GM19452 (cell line): Measurements from ENCODE around the gene CCDC201.
"Not testable (repeated sequence)": the region's sequence is repeated elsewhere in the genome, so short reads cannot be mapped to it uniquely, and the experiment has no call there.

Source experiments
- ATAC-seq: cut with Tn5 transposase; IDR thresholded peaks from one replicate; pipeline ENCODE4 v1.9.1; 2021; ENCODE audit not compliant: unreplicated experiment

CCDC201 gene

DNA sequence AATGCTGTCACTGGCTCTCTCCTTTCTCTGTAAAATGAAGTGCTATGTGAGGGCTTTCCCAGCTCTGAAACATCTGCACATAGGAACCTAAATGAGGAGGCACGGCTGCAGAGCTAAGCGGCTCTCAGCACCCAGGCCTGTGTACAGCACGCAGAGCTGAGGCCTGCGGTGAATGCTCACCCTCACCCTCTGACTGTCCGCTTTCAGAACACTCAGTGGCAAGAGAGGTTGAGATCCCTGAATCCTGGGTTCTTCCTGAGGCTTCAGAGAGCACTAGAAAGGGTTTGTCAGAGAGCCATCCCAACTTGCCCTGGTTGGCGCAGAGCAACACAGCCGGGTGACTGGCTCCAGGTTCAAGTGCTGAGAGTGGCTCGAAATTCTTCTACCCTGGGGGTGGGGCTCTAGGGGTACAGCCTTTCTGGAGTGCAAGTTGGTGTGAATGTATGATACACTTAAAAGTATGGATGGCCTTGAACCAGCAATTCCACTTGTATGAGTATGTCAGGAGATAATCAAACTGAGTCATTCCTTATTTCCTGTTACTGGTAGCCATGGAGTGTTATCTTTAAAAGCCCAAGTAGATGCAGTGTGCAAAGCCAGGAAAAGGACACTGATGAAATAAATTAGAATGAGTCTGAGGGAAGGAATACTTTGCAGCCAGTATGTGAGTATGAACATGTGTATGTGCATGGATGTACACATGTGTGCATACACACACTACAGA lies 1.7 kb upstream of the CCDC201 start:
- no peak for ATAC-seq

DNA sequence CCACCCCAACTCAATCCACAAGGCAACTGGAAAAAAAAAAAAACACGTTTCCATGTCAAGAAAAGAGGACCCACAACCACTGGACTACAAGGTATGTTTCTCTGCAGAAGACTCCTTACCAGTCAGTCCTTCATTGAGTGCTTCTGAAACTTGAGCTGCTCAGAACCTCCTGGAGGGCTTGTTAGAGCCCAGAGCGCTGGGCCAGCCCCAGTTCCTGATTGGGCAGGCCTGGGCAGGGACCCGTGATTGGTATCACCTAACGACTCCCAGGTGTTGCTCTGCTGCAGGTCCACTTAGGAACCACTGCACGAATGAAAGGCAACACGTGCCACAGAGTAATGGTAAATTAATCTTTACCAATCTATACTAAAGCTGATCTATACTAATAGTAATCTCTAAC lies 473 bp upstream of the CCDC201 start:
- ATAC-seq = no peak

DNA sequence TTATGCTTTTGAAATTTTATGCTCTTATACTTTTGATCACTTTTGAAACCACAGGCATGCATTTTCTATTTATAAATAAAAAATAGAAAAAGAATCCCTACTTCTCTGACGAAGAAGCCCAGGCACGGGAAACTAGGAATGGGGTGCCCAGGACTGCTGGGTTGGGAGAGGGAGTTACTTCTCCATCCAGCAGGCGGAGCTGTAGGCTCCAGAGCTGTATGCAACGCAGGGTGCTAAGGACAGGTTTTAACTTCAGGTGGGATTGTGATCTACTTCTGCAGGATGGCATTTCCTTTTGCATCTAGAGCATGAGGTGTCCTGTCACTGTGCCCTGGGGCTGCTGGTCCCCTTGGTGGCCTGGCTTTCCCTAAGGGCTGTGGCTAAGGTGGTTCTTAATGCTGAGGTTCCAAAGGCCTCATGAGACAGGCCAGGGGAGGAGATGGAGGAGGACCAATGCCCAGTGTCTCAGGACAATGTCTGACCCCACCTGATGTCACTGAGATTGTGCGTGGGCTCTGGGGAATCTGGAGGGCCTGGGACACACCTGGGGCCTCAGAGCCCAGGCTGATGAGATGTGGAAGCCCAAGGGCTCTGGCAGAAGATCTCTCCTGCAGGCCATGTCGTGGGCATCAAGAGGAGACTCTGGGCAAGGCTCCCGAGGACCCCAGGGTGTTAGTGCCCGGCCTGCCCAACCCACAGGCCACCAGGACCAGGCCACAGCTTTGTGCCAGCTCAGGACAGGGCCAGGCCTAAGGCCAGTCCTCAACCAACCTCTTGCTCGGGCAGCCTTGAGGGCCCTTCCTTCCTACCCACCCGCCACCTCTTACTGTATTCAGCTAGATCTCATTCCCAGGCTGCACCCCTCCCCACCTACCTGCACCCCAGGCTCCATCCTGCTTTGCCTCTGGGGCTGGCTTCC lies 507 bp downstream of the CCDC201 start:
- ATAC-seq = no peak

DNA sequence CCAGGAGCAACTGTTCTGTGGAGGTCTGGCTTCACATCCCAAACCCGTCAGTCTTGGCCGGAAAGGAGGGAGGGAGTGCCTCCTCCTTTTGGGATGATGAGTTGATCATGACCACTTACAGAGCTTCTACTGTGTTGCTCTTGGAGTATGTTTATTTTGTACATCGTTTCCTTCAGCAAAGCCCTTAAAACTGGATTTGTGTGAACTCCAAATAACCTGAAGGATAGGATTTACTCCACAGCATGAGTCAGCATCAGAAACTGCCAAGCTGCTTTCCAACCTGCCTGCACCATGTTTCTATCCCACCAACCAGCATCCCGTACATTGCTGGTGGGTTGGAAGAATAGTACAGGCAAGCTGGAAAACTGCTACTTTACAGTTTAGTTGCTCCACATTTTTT lies 3.5 kb downstream of the CCDC201 start:
- ATAC-seq = no peak

DNA sequence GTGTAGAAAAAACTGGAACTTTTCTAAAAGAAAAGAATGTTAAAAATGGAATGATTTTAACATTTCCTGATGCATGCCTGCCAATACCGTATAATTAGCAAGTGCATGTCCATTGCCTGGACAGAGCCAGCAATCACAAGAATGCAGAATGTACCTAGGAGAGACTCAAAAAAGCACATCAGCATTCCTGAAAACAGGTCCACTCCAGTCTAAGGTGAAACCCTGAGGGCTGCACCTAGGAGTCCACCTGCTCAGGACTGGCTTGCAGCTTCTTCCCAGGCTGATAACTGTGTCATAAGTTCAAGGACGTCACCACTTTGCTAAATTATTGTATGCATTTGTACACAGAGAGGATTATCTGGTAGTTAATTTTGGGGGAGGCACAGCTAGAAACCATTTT lies 5.4 kb downstream of the CCDC201 start:
- no peak for ATAC-seq

DNA sequence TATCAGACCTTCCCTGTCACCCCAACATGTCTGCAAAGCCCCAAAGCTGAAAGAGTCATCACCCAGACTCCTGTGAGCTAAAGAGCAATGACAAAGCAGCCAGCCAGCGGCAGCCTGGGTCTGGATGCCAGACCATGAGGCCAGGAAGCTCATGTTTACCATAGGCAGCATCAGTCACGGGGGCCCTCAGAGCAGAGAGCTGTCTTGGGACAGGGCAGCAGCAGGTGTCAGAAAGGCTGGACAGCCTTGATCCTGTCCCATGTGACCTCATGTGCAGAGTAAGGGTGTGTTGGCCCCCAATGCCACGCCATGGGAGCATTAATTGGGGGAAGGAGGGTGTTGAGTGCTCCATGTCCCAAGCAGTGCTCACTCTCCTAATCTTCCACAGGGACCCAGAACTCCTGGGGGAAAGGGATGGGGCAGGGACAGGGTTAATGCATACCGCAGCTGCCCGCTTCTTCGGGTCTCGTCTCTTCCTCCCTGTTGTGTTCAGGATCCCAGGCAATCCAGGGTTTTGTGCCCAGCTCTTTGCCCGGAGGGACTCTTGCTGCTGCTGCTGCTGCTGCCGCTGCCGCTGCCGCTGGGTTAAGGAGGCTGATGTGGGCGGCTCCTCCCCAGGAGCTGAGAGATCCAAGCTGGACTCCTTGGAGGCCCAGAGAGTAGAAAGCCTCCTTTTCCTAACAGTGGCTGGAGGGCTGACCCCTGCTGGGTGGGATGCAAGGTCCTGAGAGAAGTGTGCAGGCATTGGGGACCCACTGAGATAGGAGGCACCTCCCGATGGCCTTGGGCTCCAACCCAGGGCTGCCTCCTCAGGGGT lies 7.1 kb downstream of the CCDC201 start:
- no peak for ATAC-seq

DNA sequence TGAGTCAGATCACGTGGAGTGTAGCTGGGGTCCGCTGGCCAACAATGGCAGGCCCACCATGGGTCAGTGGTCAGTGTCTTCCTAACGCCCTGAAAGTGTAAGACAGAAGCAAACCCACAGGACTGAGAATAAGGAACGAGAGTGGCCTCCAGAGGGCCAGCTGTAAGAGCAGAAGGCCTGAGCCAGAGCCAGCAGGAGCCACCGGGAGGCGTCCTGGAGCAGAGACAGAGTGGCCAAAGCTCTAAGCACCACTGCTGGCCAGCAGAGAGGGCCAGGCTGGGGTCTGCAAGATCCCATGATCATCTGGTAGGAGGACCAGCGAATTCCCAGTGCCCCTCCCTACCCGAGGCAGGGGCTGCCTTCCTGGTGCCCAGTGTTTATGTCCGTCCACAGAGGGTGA lies 9.2 kb downstream of the CCDC201 start:
- no peak for ATAC-seq

DNA sequence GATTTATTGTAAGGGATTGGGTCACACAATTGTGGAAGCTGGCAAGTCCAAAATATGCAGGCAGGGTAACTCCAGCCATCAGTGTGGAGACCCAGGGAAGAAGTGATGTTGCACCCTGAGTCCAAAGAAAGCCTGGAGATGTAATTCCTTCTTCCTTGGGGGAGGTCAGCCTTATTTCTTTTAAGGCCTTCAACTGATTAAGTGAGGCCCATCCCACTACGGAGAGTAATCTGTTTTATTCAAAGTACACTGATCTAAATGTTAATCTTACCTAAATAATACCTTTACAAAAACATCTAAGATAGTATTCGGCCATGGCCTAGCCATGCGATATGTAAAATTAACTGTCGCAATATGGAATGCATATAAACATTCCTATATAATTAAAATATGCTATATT lies 16.0 kb downstream of the CCDC201 start:
- not testable (repeated sequence) for ATAC-seq

DNA sequence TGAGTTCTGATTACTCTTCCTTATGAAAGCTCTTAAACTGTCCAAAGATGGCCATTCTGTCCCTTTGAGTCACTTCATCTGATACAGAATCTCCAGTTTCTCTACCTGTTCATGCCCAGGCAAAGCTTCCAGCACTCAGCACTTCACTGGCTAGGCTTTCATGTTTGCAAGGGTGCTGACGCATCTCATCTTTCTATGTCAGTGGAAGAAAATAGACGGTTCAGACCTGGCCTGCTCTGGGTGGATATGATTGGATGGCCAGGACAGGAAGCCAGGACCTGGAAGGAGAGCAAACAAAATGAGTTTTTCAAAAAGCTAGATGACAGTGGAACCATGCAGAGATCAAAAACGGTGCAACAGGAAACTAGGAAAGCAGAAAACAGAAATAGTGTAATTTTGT lies 17.2 kb downstream of the CCDC201 start:
- ATAC-seq = not testable (repeated sequence)

DNA sequence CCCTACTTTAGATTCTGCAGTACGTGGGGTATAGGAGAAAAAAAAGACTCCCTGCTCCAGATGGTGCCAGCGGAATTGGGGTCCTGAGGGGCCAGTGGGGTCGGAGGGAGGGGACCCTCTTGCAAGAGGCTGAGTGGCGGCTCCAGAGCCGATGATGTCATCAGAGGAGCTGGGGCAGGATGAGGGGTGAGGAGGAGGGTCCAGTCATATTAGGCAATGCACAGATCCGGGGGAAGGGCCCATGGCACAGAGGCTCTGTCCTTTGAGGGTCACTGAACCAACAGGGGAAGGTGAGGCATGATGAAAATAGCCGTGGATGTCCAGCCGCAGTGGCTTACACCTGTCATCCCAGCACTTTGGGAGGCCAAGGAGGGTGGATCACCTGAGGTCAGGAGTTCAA lies 19.4 kb downstream of the CCDC201 start:
- not testable (repeated sequence) for ATAC-seq

DNA sequence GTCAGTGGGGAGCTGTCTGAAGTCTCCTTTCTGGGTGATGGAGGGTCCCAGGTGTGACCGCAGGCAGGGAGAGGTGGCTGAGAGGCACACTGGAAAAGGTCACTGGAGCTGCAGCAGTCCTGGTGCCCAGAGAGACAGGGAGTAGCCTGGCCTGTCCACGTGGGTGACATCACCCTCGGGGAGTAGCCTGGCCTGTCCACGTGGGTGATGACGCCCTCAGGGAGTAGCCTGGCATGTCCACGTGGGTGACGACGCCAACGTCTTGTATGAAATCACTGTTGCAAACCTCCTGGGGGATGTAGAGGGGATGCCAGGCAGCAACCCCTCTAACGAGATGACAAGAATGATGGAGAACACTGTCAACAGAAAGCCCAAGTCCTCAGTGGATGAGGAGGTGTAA lies 19.9 kb downstream of the CCDC201 start:
- not testable (repeated sequence) for ATAC-seq

DNA sequence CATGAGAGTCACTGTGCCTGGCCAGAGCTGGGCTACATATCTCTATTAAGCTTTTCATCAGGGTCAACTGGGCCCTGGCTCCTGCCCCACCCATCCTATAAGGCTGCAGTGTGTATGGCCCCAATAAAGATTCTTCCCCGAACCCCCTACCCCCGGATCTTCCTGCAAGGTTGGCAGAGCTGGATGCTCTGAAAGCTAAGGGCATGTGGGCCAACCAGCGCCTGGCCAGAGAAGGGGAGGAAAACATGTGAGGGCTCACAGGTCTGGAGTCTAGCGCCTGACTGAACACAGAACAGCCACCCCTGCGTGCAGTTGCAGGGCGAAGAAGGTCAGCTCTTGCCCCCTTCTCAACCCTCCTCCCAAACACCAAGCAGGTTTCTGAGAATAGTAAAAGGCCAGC lies 24.1 kb downstream of the CCDC201 start:
- ATAC-seq = not testable (repeated sequence)

DNA sequence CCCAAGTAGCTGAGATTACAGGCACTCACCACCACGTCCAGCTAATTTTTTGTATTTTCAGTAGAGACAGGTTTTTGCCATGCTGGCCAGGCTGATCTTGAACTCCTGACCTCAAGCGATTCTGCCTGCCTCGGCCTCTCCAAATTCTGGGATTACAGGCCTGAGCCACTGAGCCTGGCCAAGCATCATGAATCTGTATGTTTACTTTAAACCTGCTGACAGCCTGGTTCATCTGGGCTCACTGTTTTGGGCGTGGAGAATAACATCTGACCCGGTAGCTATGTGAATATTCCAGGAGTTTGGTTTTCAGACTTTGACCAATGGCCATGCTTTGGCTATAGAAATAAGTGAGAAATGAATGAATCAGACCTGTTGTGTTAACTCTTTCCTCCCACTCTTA lies 26.3 kb downstream of the CCDC201 start:
- not testable (repeated sequence) for ATAC-seq

DNA sequence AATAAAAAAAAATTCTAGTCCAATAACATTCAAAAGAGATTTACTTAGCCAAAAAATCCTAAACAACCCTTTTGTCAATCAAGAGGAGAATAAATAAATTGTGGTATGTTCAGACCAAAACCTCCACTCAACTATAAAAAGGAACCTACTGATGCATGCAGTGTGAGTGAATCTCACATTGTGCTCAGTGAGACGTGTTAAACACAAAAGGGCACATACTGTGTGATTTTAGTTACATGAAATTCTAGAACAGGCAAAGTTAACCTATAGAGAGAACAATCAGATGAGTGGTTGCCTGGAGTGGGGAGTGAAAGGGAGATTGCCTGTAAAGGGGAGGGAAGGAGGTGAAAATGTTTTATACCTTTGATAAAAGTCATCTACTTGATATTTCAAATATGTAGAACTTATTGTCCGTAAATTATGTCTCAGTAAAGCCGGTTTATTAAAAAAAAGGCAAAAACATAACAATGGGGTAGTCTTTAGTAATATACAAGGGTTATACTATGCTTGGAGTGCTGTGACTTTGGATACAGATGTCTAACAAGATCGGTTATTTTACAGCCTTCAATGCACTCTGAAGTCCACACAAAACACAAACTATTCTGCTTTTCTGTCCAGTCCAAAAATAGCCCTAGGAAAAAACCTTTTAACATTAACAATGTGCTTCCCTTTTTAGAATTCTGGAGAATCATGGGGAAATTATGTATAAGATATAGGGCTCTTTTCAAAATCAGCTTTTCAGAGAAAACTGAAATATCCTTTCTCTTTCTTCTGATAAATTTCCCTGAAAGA lies 30.8 kb downstream of the CCDC201 start:
- not testable (repeated sequence) for ATAC-seq

DNA sequence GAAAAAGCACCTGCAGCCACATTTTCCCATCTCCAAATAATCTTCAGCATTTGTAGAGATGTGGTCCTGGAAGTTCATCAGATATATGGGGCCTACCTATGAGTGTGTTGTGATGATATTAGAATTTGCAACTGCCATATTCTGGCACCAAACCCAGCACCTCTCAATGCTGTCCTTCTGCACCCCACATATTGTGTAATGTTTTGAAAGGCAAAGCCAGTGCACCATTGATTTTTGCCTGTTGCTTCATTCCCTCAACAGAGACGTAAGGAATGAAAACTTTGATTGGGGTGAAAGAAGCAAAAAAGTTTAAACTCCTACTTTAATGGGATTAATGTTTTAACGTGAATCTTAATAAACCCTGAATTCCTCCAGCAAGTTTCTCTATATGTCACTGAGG lies 34.0 kb downstream of the CCDC201 start:
- not testable (repeated sequence) for ATAC-seq

DNA sequence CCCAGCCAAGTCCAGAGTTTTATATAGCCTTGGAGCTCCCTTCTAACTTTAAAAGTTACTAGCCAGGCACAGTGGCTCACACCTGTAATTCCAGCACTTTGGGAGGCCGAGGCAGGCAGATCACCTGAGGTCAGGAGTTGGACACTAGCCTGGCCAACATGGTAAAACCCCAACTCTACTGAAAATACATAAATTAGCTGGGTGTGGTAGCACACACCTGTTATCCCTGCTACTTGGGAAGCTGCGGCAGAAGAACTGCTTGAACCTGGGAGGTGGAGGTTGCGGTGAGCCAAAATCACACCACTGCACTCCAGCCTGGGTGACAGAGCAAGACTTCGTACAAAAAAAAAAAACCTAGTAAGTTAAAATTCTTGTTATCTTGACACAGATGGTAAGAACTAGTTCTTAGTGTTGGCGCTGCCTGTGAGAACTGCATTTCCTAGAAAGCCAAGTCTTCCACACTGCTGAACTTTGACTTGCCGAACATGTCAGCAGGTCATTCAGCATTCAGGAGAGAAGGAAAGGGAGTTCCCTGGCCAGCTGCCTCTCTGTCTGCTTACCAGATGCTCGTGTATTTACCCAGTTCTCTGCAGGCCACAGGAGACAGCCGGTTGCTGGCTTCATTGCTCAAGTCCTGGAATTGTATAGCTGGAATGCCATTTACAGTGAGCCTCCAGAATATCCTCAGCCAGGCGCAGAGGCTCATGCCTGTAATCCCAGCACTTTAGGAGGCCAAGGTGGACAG lies 40.3 kb downstream of the CCDC201 start:
- not testable (repeated sequence) for ATAC-seq

DNA sequence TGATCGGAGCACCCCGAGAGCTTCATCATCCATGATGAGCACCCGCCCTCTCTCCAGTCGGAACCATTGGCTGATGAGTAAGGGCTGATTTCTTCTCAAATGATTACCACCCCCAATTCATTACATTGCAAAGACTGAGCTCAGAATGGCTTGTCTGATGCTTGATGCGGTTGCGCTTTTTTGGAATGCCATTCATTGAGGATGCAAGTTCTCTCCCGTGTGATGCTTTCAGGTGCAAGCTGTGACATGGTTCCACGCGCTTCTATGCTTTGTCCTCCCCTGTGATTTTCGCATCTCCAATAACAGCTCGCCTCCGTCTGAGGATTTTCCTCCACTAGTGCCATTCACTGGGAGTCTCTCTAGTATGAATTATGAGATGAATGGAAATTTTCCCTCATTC lies 43.0 kb downstream of the CCDC201 start:
- not testable (repeated sequence) for ATAC-seq

DNA sequence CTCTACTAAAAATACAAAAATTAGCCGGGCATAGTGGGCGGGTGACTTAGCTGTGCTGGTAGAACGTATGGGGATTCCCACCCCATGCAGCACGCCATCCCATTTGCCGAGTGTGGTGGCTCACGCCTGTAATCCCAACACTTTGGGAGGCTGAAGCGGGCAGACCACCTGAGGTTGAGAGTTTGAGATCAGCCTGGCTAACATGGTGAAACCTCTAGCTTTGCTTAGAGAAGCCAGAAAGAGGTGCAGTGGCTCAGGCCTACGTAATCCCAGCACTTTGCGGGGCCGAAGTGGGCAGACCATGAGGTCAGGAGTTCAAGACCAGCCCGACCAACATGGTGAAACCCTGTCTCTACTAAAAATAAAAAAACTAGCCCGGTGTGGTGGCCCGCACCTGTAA lies 45.2 kb downstream of the CCDC201 start:
- ATAC-seq = not testable (repeated sequence)

DNA sequence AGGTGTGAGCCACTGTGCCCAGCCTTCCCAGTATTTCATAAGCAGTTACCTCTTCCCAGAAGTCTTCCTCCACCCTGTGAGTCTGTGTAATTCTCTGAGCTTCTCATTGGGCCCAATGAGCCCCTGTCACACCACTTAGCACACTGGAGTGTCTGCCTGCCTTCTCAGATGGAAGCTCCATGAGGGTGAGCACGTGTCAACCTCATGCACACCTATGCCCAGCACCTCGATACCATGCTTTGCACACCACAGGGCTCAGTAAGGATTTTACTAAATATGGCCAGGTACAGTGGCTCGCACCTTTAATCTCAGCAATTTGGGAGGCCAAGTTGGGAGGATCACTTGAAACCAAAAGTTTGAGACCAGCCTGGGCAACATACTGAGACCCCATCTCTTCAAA lies 46.3 kb downstream of the CCDC201 start:
- not testable (repeated sequence) for ATAC-seq

DNA sequence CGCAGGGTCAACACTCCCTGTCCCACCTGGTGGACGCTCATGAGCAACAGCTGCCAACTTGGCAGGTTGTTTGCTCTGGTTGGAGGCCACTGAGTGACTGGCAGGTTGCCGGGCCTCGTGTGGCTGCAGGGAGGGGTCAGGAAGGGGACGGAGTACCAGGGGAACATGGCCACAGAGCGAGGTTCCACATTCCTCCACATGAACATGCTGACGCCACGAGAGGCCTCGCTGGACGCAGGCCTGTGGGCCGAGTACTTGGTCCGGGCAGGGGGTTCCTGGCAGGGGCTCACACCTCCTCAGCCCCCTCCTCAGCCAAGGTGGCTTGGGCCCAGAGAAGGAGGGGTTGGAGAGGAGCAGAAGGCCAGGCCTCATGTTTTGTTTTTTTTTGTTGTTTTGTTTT lies 54.1 kb downstream of the CCDC201 start:
- not testable (repeated sequence) for ATAC-seq
